HG03571 (cell line): ENCODE measurements around the gene GABRR2.

Experiments used
- ATAC-seq: cut with Tn5 transposase; IDR thresholded peaks from one replicate; pipeline ENCODE4 v1.9.1; 2021; ENCODE audit not compliant: unreplicated experiment

Gene GABRR2

GRCh38 chr6:89215391-89215790, 99.7 kb downstream of the GABRR2 start:
- no peak for ATAC-seq

- no peak for ATAC-seq
Measured at GRCh38 chr6:89214197-89214596, 100.9 kb downstream of the GABRR2 start.

- no peak for ATAC-seq
Measured at GRCh38 chr6:89212472-89212871, 102.6 kb downstream of the GABRR2 start.

- no peak for ATAC-seq
Measured at GRCh38 chr6:89209457-89209856, 105.6 kb downstream of the GABRR2 start.

GRCh38 chr6:89208551-89208950, 106.5 kb downstream of the GABRR2 start:
- ATAC-seq = no peak
